Islet precursor cell (in vitro differentiated cells): ENCODE results near the gene LY6G6C.

Source experiments
- DNase-seq: peaks from one replicate; pipeline ENCODE4 v3.0.0-alpha.2; 2018

Gene LY6G6C

GRCh38 chr6:31676904-31677303 is 44.6 kb downstream of the LY6G6C start:
- DNase-seq = no peak

- DNase-seq = no peak
These were observed 45.1 kb downstream of the LY6G6C start for GRCh38 chr6:31676322-31676903.

- no peak for DNase-seq
These were observed 51.9 kb downstream of the LY6G6C start, which contains the start of gene LY6G5B for GRCh38 chr6:31669676-31670075. Gene LY6G5B (plus strand): TSS chr6:31669976. CDS start chr6:31670951, 975 bp downstream.
